ENCODE results near the gene TMEM82.

The TMEM82 gene

DNA sequence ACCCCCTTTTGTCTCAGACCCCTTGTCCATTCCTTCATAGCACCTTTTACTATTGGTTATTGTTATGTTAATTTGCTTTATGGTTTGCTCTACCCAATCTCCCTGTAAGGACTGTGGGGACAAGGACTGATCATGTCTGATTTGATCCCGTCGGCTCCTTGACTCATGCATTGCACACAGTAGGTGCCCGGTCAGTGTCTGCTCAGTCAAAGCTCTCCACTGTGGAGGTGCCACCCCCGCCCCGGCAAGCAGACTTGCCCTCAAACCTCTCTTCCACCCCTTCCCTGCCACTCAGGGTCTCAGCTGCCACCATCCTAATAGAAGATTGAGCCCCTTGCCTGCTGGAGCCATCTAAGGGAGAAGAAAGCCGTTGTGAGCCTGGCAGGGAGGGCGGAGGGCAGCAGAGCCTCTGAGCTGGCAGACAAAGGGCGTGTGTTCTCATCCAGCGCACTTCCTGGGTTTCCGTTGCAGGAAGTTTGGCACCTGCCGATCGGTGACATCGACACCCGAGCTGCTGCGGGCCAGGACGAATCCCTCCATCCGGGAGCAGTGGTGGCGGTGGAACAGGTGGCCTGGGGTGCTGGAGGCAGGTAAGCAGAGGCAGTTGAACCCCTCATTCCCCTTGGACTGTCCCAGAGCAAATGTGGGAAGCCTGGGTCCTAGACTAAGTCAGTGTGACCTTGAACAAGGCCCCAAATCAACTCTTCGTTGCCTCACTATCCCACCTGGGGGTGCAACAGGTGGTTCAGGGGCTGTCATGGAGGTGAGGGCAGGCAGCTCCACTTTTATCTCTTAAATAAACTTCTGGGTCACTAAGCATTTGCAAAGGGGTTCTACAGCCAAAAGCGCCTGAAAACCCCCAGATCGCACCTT lies 14.1 kb downstream of the TMEM82 start:
- Histone ChIP-seq H3K4me3 (ENCODE audit: low read length) (peak overlapping the region; percentile 61), H3K27ac (ENCODE audit: low read depth, low read length) (no peak overlapping the region), H3K27me3 (ENCODE audit: control insufficient read depth, insufficient read depth, low read length) (no peaks in the 10 kb centered on the region), H3K9ac (ENCODE audit: low read length) (peak overlapping the region; percentile 64), H3K4me1 (ENCODE audit: control insufficient read depth, insufficient read depth, low read length) (peaks cover 3% of the 10 kb centered on the region), H3K36me3 (ENCODE audit: control insufficient read depth, insufficient read depth, low read length) (no peaks in the 10 kb centered on the region)

DNA sequence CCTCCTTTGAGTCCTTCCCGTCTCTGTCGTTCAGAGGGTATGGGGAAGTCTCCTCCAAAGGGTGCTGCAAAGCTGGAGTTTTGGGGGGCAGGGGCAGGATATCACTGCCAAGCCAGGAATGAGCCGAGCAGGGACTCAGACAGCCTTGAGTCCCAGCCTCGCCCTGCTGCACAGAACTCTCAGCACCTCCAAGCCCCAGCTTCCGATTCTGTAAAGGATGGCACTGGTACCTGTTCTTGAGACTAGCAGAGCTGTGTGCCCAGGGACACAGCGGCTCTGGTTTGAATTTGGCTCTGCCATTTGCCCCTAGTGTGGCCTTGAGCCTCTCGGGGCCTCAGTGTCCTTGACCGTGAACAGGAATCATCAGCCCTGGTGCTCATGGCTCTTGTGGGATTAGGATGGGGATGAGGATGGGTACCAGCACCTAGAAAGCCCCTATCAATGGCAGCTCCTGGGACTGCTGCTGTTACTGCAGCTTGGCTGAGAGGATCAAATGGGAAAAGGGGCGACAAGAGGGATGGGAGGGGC lies 14.8 kb downstream of the TMEM82 start:
- H3K4me1 ChIP-seq (ENCODE audit: control insufficient read depth, insufficient read depth, low read length), result peaks cover 7% of the 10 kb centered on the region
- H3K9ac ChIP-seq (ENCODE audit: low read length), result no peak overlapping the region
- no peaks in the 10 kb centered on the region for H3K36me3 ChIP-seq (ENCODE audit: control insufficient read depth, insufficient read depth, low read length)
- no peaks in the 10 kb centered on the region for H3K27me3 ChIP-seq (ENCODE audit: control insufficient read depth, insufficient read depth, low read length)
- peak overlapping the region; percentile 61 for H3K4me3 ChIP-seq (ENCODE audit: low read length)
- no peak overlapping the region for H3K27ac ChIP-seq (ENCODE audit: low read depth, low read length)

DNA sequence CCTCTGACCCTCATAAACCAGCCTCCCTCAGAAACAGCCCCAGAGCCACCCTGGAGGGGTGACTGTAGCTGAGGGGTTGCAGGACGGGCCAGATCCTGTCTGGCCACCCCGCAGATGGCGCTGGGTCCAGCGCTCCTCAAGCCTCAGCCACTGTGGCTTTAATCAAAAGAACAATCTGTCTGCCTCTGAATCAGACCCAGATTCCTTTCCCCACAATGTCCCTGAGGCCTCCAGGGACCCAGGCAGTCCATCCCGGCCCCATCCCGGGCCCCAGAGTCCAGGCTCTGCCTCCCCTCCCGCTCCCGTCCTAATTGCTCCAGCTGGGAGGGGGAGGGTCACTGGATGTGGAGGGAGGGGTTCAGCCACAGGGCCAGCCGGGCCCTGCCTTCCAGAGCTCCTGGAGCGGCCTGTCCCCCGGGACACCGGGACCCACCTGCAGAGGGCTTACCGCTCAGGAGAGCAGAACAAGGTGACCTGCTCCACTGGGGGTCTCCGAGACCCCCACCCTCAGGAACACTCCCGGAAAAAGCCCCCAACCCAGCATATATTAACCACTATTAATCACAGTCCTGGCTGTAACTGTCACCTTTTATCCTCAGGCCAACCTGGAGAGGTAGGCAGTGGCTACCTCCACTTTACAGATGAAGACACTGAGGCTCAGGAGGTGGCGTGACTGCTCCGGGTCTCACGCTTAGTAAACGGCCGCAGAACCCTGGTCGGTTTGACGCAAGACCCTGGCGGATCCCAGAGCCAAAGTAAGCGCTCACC lies 15.5 kb downstream of the TMEM82 start:
- Histone ChIP-seq H3K36me3 (ENCODE audit: control insufficient read depth, insufficient read depth, low read length) (no peaks in the 10 kb centered on the region), H3K9ac (ENCODE audit: low read length) (no peak overlapping the region), H3K4me3 (ENCODE audit: low read length) (peak overlapping the region; percentile 61), H3K4me1 (ENCODE audit: control insufficient read depth, insufficient read depth, low read length) (peaks cover 7% of the 10 kb centered on the region), H3K27ac (ENCODE audit: low read depth, low read length) (peak overlapping the region; percentile 11), H3K27me3 (ENCODE audit: control insufficient read depth, insufficient read depth, low read length) (no peaks in the 10 kb centered on the region)

DNA sequence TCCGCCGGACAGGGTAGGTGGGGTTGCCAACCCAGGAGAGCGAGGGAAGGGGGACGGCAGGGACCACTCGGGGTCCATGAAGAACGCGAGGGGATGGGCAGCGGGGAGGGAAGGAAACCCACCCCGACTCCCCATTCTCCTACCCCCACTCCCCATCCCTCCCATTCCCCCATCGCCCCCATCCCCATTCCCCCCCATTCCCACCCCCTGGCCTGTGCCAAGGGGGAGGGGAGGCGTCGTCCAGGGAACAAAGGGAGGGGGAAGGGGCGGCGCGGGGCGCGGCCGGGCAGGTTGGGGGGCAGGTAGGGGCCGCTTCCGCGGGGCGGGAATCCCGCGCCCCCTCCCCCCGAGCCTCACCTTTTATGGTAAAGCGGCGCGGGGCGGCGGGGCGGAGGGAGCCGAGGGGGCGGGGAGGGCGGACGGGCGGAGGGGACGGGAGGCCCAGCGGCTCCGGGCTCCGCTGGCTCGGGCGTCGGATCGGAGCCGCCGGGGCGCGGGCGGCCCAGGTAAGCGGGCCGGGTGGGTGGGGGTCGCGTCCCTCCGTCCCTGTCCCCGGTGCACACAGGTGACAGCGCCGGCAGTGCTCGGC lies 16.1 kb downstream of the TMEM82 start, which contains the start of gene FBLIM1:
Gene FBLIM1, plus strand, starts transcription at position 453 of the 589 bp plus-strand sequence. CDS start 6,189 bp downstream, outside the sequence.
- Histone ChIP-seq H3K27ac (ENCODE audit: low read depth, low read length) (peak within 1 kb of the TSS; percentile 68), H3K4me3 (ENCODE audit: low read length) (peak within 1 kb of the TSS; percentile 70), H3K36me3 (ENCODE audit: control insufficient read depth, insufficient read depth, low read length) (no peaks in the 10 kb centered on the region), H3K27me3 (ENCODE audit: control insufficient read depth, insufficient read depth, low read length) (no peaks in the 10 kb centered on the region), H3K9ac (ENCODE audit: low read length) (peak within 1 kb of the TSS; percentile 40), H3K4me1 (ENCODE audit: control insufficient read depth, insufficient read depth, low read length) (peaks cover 7% of the 10 kb centered on the region)

DNA sequence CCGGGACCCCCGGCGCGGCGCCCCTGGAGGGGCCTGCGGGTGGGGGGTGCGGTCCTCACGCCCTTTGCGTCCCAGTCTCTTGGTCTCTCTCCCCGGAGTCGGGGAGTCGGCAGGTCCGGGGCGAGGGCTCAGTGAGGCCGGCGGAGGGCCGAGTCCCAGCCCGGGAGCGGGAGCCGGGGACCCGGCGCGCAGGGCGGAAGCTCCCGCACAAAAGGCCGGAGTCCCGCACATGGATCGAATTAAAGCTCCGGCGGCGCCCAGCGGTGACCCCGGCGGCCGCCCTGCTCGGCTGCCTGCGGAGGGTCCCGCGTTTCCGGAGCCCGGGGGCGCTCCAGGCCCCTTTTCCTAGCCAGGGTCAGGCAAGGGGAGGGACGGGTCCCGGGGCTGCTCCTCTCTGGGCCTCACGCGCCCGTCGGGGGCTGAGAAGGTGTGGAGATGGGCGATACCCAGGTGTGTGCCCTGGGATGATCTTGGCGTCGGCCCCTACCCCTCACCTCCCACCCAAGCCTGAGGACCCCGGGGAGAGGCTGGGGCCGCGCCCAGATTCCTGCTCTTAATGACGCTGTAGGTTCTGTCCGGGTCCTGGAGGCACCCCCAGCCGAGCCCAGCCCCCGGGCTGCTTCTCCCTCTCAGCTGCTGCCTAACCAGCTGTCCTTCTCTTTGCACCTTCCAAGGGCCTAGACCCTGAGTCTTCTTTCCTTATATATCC lies 16.8 kb downstream of the TMEM82 start:
- no peaks in the 10 kb centered on the region for H3K27me3 ChIP-seq (ENCODE audit: control insufficient read depth, insufficient read depth, low read length)
- H3K4me1 ChIP-seq (ENCODE audit: control insufficient read depth, insufficient read depth, low read length), result peaks cover 7% of the 10 kb centered on the region
- H3K9ac ChIP-seq (ENCODE audit: low read length), result peak overlapping the region; percentile 40
- no peaks in the 10 kb centered on the region for H3K36me3 ChIP-seq (ENCODE audit: control insufficient read depth, insufficient read depth, low read length)
- peak overlapping the region; percentile 70 for H3K4me3 ChIP-seq (ENCODE audit: low read length)
- H3K27ac ChIP-seq (ENCODE audit: low read depth, low read length), result peak overlapping the region; percentile 68

DNA sequence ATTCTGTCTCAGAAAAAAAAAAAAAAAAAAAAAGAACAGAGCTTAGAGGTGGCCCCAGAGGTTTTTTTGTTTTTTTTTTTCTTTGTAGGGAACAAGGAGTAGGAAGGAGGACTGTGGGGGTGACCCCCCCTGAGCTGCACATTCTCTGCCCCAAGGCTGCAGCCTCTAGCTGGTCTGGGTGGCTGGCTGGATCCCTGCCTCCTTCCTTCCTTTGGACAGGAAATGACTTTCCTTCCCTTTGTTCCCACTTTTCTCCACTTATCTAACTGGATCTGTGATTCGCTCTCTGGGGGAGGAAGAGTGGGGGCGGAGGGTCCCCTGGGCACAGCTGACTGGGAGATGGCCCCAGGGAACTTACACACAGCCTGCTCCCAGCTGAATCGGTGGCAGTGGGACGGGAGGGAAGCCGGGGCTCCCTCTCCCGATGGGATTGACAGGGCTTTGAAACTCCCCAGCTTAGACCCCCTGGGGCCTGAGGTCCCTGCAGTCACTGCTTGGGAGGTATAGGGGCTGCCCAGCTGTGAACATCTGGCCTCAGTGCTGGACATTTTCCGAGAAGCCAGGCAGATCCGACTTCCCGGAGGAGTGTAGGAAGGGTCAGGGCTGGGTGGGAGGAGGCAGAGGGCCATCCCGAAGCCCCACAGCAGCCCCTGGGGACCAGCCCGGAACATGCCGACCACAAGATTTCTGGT lies 18.4 kb downstream of the TMEM82 start:
- H3K4me3 ChIP-seq (ENCODE audit: low read length), result peak overlapping the region; percentile 14

DNA sequence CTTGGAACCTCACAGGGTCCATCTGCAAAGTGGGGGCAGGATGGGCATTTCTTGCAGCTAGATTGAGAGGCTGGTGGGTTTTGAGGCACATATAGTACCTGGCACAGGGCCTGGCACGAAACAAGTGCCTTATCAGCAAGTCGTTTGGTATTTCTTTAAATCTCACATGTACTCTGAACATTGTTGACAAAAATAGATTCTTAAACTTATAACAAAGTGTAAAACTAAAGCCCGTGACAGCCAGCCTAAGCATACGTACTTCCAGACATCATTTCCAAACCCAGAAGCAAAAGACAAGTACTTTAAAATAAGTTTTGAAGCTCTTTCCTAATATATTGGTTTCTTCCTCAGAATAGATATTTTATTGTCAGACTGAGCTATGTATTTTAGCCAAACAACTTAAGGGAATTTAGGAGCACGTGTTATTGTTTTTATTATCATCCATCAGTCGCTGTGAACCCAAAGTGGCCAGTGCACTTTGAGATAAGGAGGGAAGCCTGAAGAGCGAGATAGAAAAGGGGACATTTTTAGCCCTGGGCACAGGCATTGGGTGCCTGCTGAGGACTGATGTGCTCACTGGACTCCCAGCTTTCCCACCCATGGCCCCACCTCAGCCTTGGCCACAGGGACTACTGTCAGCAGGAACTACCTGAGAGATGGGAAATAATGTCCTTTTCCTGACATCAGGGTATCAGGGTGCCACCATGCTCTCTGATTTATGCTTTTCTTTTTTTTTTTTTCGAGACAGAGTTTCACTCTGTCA lies 19.2 kb downstream of the TMEM82 start:
- H3K9ac ChIP-seq (ENCODE audit: low read length), result no peak overlapping the region
- H3K27ac ChIP-seq (ENCODE audit: low read depth, low read length), result peak overlapping the region; percentile 46
- no peaks in the 10 kb centered on the region for H3K27me3 ChIP-seq (ENCODE audit: control insufficient read depth, insufficient read depth, low read length)
- H3K36me3 ChIP-seq (ENCODE audit: control insufficient read depth, insufficient read depth, low read length), result peaks cover 8% of the 10 kb centered on the region
- peak overlapping the region; percentile 14 for H3K4me3 ChIP-seq (ENCODE audit: low read length)
- H3K4me1 ChIP-seq (ENCODE audit: control insufficient read depth, insufficient read depth, low read length), result peaks cover 7% of the 10 kb centered on the region

More for the DNA sequence above, 18.4 kb downstream of the TMEM82 start:
- Histone ChIP-seq H3K27me3 (ENCODE audit: control insufficient read depth, insufficient read depth, low read length) (no peaks in the 10 kb centered on the region), H3K27ac (ENCODE audit: low read depth, low read length) (peak overlapping the region; percentile 46), H3K4me1 (ENCODE audit: control insufficient read depth, insufficient read depth, low read length) (peaks cover 7% of the 10 kb centered on the region), H3K36me3 (ENCODE audit: control insufficient read depth, insufficient read depth, low read length) (peaks cover 4% of the 10 kb centered on the region), H3K9ac (ENCODE audit: low read length) (no peak overlapping the region)

DNA sequence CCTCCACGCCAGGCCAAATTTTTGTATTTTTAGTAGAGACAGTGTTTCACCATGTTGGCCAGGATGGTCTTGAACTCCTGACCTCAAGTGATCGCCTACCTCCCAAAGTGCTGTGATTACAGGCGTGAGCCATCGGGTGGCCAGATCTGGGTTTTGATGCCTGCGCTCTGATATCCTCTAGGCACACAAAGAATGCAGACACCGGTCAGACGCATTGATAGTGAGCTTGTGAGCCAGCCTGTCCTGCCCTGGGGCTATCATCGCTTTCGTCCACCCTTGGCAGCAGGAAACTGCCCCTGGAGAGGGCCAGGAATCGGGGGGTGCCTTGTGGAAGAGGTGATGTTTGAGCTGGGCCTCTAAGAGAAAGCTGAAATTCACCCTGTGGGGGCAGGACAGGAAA lies 20.2 kb downstream of the TMEM82 start:
- H3K36me3 ChIP-seq (ENCODE audit: control insufficient read depth, insufficient read depth, low read length), result peaks cover 8% of the 10 kb centered on the region
- no peaks in the 10 kb centered on the region for H3K27me3 ChIP-seq (ENCODE audit: control insufficient read depth, insufficient read depth, low read length)
- H3K4me1 ChIP-seq (ENCODE audit: control insufficient read depth, insufficient read depth, low read length), result peaks cover 7% of the 10 kb centered on the region
- no peak overlapping the region for H3K27ac ChIP-seq (ENCODE audit: low read depth, low read length)
- H3K4me3 ChIP-seq (ENCODE audit: low read length), result no peak overlapping the region
- H3K9ac ChIP-seq (ENCODE audit: low read length), result no peak overlapping the region

DNA sequence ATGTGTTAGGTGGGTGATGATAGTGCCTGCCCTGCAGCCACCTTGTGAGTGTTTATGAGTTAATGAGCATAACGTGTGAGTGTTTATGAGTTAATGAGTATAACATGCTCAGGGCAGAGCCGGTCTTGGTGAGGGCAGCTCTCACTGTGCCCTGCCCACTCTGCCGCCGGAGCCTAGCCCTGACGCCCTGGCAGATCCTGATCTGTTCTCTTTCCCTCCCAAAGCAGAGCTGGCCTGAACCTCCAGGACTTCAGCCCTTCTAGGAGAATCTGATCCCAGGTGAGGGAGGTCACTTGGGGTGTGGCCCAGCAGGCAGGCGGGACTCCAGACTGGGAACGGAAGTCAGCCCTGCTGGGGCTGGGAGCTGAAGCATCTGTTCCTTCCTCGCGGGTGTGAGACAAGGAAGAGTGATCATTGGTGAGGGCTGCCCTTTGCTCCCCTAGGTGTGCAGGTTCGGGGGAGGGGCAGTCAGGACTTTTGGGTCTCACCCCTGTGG lies 22.0 kb downstream of the TMEM82 start:
- Histone ChIP-seq H3K27me3 (ENCODE audit: control insufficient read depth, insufficient read depth, low read length) (no peaks in the 10 kb centered on the region), H3K9ac (ENCODE audit: low read length) (no peak overlapping the region), H3K36me3 (ENCODE audit: control insufficient read depth, insufficient read depth, low read length) (peaks cover 18% of the 10 kb centered on the region), H3K4me3 (ENCODE audit: low read length) (no peak overlapping the region), H3K27ac (ENCODE audit: low read depth, low read length) (no peak overlapping the region), H3K4me1 (ENCODE audit: control insufficient read depth, insufficient read depth, low read length) (peaks cover 7% of the 10 kb centered on the region)

DNA sequence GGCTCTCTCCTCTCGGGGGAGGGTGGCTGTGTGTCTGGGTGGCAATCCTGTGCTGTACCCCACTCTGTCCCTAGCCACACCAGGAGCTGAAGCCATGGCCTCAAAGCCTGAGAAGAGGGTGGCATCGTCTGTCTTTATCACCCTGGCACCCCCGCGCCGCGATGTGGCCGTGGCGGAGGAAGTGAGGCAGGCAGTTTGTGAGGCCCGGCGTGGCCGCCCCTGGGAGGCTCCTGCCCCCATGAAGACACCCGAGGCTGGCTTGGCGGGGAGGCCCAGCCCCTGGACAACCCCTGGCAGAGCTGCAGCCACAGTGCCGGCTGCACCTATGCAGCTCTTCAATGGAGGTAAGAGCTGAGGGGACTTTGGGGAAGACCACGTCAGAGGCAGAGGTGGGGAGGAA lies 22.6 kb downstream of the TMEM82 start:
- Histone ChIP-seq H3K4me3 (ENCODE audit: low read length) (no peak overlapping the region), H3K36me3 (ENCODE audit: control insufficient read depth, insufficient read depth, low read length) (peaks cover 18% of the 10 kb centered on the region), H3K27me3 (ENCODE audit: control insufficient read depth, insufficient read depth, low read length) (no peaks in the 10 kb centered on the region), H3K4me1 (ENCODE audit: control insufficient read depth, insufficient read depth, low read length) (peaks cover 7% of the 10 kb centered on the region), H3K9ac (ENCODE audit: low read length) (no peak overlapping the region), H3K27ac (ENCODE audit: low read depth, low read length) (no peak overlapping the region)
